ENCODE measurements around the gene CLIP4.

CLIP4 gene

GRCh38 chr2:29123617-29124349 is 8.6 kb downstream of the CLIP4 start:
- no peak for DNase-seq (ENCODE audit: low read depth, low spot score)
- no peak overlapping the region for H3K4me3 ChIP-seq (ENCODE audit: low read length)

GRCh38 chr2:29124504-29124903 is 9.3 kb downstream of the CLIP4 start:
- no peak overlapping the region for H3K4me3 ChIP-seq (ENCODE audit: low read length)
- no peak for DNase-seq (ENCODE audit: low read depth, low spot score)

GRCh38 chr2:29129586-29130281 is 14.5 kb downstream of the CLIP4 start:
- DNase-seq (ENCODE audit: low read depth, low spot score), result no peak
- no peak overlapping the region for H3K4me3 ChIP-seq (ENCODE audit: low read length)

DNA sequence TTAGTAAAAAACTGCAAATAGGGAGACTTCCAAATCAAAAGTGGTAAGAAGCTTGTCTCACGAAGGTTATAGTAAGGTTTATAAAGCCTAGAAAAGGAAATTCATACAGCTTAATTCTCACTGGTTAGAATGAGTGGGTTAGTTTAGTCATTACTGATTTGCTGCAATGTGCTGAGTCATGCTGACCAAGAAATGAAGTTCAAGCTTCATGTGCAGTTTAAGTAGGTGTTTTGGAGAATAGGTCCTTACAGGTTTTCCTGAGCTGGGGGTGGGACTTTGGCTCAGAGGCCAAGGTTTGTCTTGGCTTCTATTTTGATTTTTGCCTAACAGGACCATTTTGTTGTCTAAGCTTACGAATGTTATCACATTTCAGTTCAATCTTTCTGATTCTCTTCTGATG is 15.1 kb downstream of the CLIP4 start:
- no peak overlapping the region for H3K4me3 ChIP-seq (ENCODE audit: low read length)
- DNase-seq (ENCODE audit: low read depth, low spot score), result peak; percentile 44

- no peak overlapping the region for H3K4me3 ChIP-seq (ENCODE audit: low read length)
- no peak for DNase-seq (ENCODE audit: low read depth, low spot score)
Measured at GRCh38 chr2:29134933-29135332, 19.7 kb downstream of the CLIP4 start.

DNA sequence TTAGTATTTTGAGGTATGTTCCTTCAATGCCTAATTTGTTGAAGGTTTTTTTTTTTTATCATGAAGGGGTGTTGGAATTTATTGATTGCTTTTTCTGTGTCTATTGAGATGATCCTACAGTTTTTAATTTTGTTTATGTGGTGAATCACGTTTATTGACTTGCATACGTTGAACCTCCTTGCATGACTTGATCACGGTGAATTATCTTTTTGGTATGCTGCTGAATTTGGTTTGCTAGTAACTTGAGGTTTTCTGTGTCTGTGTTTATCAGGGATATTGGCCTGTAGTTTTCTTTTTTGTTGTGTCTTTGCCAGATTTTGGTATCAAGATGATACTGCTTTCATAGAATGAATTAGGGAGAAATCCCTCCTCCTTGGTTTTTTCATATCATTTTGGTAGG is 23.9 kb downstream of the CLIP4 start:
- no peak overlapping the region for H3K4me3 ChIP-seq (ENCODE audit: low read length)
- no peak for DNase-seq (ENCODE audit: low read depth, low spot score)

GRCh38 chr2:29139731-29140130 is 24.5 kb downstream of the CLIP4 start:
- DNase-seq (ENCODE audit: low read depth, low spot score), result no peak
- H3K4me3 ChIP-seq (ENCODE audit: low read length), result no peak overlapping the region

GRCh38 chr2:29143657-29144056 is 28.4 kb downstream of the CLIP4 start:
- DNase-seq (ENCODE audit: low read depth, low spot score), result no peak
- H3K4me3 ChIP-seq (ENCODE audit: low read length), result no peak overlapping the region

GRCh38 chr2:29146197-29146596 is 31.0 kb downstream of the CLIP4 start:
- no peak for DNase-seq (ENCODE audit: low read depth, low spot score)
- no peak overlapping the region for H3K4me3 ChIP-seq (ENCODE audit: low read length)

DNA sequence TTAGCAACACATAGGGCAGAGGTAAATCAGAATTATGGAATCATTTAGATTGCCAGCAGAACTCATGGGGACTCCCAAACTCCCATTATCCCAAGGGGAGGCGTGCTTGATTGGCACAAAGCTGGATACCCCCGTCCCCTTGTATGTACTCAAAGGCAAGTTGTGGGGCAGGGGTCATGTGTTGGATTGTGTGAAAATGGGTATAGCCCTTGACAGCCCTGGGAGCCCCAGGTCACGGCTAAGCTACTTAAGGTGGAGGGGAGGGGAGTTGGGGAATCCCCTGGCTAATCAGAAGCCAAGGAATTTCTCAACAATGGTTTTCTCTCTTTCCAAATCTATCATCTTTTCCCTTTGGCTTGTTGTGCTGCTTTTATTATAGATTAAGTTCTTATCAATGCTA is 32.7 kb downstream of the CLIP4 start:
- H3K4me3 ChIP-seq (ENCODE audit: low read length), result no peak overlapping the region
- no peak for DNase-seq (ENCODE audit: low read depth, low spot score)

DNA sequence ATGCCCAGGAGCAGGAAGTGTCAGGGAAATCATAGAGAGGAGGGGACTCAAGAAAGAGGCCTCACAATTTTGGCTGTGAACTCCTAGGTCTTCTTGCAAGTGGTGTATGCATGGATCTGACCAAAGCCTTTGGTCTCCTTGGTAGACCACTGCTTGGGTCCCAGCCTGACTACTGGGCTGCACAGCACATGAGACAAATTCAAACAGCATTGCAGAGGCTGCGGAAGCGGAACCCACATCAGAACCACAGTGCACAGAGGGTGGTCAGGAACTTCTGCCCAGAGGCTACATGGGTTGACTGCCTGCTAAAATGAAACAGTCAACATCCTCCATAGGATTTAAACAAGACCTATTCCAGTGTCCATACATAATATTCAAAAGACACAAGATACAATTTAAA is 39.4 kb downstream of the CLIP4 start:
- DNase-seq (ENCODE audit: low read depth, low spot score), result no peak
- no peak overlapping the region for H3K4me3 ChIP-seq (ENCODE audit: low read length)

DNA sequence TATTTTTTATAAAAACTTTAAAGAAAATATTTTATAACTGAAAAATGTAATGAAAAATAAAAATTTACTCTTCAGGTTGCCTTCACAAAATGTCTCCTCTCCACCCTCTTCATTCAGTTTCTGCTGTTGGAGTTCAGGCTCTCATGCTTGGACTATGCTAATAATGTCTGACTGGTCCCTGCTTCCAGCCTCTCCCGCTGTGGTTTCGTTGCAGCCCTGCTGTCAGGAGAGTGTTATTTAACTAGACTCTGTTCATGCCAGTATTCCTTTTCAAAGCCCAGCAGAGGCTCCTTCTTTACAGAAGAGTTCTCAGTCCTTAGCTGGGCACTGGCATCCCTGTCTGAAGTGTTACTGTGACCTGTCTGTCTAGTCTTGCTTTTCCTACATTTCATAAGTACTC is 40.4 kb downstream of the CLIP4 start:
- no peak overlapping the region for H3K4me3 ChIP-seq (ENCODE audit: low read length)
- no peak for DNase-seq (ENCODE audit: low read depth, low spot score)

DNA sequence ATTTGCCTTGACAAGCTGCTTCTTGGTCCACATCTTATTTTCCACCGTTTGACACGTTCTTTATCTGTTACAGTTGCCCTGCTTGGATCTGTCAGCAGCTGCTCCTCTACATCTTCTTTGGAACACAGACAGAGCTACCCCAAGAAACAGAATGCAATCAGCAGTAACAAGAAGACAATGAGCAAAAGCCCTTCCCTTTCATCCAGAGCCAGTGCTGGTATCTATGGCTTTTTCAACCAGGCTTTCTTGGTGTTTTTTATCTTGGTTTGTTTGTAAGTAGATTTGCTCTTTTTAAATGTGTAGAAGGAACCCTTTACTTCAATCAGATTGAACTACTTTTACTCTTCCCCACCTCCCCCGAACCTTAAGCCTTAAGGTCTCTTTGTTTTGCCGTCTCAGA is 41.9 kb downstream of the CLIP4 start:
- no peak overlapping the region for H3K4me3 ChIP-seq (ENCODE audit: low read length)
- no peak for DNase-seq (ENCODE audit: low read depth, low spot score)

- no peak overlapping the region for H3K4me3 ChIP-seq (ENCODE audit: low read length)
- DNase-seq (ENCODE audit: low read depth, low spot score), result no peak
Measured at GRCh38 chr2:29159125-29159524, 43.9 kb downstream of the CLIP4 start.

GRCh38 chr2:29160184-29160583 is 45.0 kb downstream of the CLIP4 start:
- H3K4me3 ChIP-seq (ENCODE audit: low read length), result no peak overlapping the region
- no peak for DNase-seq (ENCODE audit: low read depth, low spot score)

DNA sequence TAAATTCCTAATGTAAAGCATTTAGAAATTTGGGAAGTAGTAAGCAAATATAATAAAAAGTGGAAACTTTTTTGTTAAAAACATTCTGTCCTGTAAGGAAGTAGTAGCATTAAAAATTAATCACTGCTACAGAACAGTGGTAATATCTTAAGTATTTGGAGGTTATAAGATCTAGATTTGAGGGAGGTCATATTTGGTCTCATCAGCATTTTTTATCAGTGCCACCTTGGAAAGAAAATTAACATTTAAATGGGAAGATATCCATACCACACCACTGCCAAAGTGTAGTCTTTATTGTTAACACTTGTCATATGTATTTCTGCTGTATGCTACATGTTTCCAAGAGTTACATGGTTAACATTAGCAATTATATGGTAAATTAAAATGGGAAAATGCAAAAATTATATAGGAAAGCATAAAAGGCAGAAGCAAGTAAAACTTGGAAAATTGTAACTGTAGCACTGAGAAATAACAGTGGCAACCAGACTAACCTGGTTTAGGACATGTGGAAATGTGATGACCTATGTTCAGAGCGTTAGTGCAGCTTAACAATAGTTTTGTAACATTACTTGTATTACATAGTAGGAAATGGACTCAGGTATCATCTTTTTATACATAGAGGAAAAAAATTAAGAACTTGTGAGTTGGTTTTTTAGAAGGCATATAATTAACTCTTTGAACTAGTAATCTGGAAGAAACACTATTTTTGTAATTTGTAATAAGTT is 47.2 kb downstream of the CLIP4 start:
- no peak for DNase-seq (ENCODE audit: low read depth, low spot score)
- no peak overlapping the region for H3K4me3 ChIP-seq (ENCODE audit: low read length)

- H3K4me3 ChIP-seq (ENCODE audit: low read length), result no peak overlapping the region
- DNase-seq (ENCODE audit: low read depth, low spot score), result no peak
Measured at GRCh38 chr2:29164091-29164846, 49.1 kb downstream of the CLIP4 start.

DNA sequence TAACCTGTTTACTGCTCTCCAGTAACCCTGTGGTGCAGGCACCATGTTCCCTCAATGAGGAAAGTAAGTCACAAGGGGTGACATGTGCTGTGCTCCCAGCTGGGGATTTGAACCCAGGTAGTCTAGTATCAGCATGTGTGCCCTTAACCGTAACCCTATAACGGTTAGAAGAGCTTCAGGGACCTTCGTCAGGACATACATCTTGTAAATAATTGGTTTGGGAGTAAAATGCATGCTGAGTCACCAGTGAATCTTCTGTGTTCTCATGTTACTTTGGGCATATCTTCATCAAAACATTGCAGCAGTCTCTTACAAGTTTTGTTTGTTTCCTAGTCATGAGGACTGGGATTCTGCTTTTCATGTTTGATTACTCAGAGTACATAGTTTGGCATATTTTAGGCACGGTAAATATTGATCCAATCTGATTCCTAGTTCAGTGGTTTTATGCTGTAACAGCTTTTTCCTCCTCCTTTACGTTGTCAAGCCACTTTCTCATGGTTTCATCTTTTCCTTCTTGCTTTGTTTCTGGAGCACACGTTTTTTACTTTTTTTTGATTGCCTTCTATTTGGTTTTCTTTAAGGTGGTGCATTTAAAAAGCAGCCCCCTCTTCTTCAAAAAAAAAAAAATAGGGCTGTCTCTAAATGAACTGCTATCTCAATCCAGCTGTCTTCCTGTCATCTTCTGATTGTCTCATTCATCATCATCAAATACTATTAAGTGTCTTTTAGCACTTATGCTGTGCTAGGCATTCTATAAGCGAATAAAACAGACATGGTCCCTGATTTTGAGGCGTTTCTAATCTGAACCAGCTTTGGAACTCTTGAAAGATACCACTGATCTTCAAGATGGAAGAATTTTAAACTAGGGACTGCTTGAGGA is 50.4 kb downstream of the CLIP4 start:
- no peak for DNase-seq (ENCODE audit: low read depth, low spot score)
- no peak overlapping the region for H3K4me3 ChIP-seq (ENCODE audit: low read length)

Measured in Jurkat, Clone E6-1 (cell line).